Measurements from ENCODE around the gene TBC1D22A. TPM values are rescaled to one million over a fixed set of nuclear protein-coding genes. Genes with fewer than 3 reads are reported as not detected.

The TBC1D22A gene
- total and polyA plus RNA-seq, 2 experiments from 2014 or later, result 9.6 to 13.3 TPM

DNA sequence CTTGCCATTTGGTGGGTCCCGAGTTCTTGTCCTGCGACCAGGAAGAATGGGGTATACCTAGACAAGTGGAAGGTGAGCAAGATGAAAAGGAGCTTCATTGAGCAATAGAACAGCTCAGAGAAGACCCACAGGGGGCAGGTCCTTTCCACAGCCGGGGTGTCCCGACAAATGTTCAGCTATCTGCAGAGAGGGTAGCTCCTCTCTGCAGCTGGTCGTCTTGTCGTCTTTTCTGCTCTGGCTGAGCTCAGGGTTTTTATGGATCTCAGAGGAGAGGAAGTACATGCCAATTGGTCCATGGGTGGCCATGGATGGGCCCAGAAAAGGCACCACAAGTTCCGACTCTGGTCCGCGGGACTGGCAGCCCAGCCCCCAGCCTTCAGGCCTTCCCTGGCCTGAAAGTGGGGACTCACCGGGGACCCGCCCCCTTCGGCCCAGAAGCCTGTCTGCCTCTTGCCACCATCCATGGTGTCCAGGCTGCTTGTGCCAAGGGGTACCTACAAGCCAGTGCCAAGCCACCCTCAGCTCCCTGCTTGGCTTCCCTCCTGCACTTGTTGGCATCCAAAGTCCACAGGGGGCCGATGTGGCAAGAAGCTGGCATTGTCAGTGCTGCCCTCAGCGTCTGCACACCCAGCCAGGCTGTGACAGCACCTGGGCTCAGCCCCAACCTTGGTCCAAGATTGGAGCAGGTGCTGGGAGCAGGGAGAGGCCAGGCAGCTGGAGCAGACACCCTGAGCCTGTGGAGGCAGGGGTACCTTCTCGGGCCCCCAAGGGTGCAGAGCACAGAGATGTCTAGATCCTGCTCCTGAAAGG lies 438.9 kb downstream of the TBC1D22A start:
- ATAC-seq (no peak), DNase-seq (ENCODE audit: low spot score) (no peak)
- peaks cover 6% of the 10 kb centered on the region for H3K27me3 Mint-ChIP-seq (ENCODE audit: insufficient read depth, low read depth, poor library complexity)
- Histone ChIP-seq H3K4me2 (no peak overlapping the region), H3K9me2 (ENCODE audit: insufficient read depth) (no peaks in the 10 kb centered on the region), H3K27me3 (ENCODE audit: insufficient read depth) (no peaks in the 10 kb centered on the region), H3K27ac (ENCODE audit: low read depth) (no peak overlapping the region), H2AFZ (no peak overlapping the region), H3K4me3 (no peak overlapping the region), H3K4me1 (ENCODE audit: insufficient read depth) (no peaks in the 10 kb centered on the region), H3F3A (replicated peaks; ENCODE audit: low read depth) (no peaks in the 10 kb centered on the region), H3K79me2 (replicated peaks; ENCODE audit: insufficient read depth) (no peaks in the 10 kb centered on the region), H3K36me3 (ENCODE audit: insufficient read depth) (no peaks in the 10 kb centered on the region), H4K20me1 (replicated peaks; ENCODE audit: insufficient read depth) (no peaks in the 10 kb centered on the region)
- TF ChIP-seq POLR2AphosphoS5 (IDR thresholded peaks at IDR 0.05; ENCODE audit: low read depth) (no peak), JUNB (IDR thresholded peaks at IDR 0.05; ENCODE audit: unreplicated experiment) (no peak), REST (IDR thresholded peaks at IDR 0.05; ENCODE audit: unreplicated experiment) (no peak), EZH2phosphoT487 (IDR thresholded peaks at IDR 0.05; ENCODE audit: unreplicated experiment) (no peak), EZH2 (IDR thresholded peaks at IDR 0.05; ENCODE audit: low read depth, unreplicated experiment) (no peak), ZNF331 (CRISPR knock-in tag; IDR thresholded peaks at IDR 0.05; ENCODE audit: low read depth) (no peak), NANOG (IDR thresholded peaks at IDR 0.05; ENCODE audit: borderline replicate concordance) (no peak), ETS1 (IDR thresholded peaks at IDR 0.05) (no peak), CREB1 (CRISPR knock-in tag; IDR thresholded peaks at IDR 0.05; ENCODE audit: low read depth) (no peak), STAT1 (IDR thresholded peaks at IDR 0.05; ENCODE audit: unreplicated experiment) (no peak), ZNF114 (CRISPR knock-in tag; IDR thresholded peaks at IDR 0.05) (no peak)
- TF ChIP-seq, protein P1, sequence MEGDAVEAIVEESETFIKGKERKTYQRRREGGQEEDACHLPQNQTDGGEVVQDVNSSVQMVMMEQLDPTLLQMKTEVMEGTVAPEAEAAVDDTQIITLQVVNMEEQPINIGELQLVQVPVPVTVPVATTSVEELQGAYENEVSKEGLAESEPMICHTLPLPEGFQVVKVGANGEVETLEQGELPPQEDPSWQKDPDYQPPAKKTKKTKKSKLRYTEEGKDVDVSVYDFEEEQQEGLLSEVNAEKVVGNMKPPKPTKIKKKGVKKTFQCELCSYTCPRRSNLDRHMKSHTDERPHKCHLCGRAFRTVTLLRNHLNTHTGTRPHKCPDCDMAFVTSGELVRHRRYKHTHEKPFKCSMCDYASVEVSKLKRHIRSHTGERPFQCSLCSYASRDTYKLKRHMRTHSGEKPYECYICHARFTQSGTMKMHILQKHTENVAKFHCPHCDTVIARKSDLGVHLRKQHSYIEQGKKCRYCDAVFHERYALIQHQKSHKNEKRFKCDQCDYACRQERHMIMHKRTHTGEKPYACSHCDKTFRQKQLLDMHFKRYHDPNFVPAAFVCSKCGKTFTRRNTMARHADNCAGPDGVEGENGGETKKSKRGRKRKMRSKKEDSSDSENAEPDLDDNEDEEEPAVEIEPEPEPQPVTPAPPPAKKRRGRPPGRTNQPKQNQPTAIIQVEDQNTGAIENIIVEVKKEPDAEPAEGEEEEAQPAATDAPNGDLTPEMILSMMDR (conservative IDR thresholded peaks at IDR 0.05; ENCODE audit: low read depth in 2 of 2), result no peak
- TF ChIP-seq, protein P2, sequence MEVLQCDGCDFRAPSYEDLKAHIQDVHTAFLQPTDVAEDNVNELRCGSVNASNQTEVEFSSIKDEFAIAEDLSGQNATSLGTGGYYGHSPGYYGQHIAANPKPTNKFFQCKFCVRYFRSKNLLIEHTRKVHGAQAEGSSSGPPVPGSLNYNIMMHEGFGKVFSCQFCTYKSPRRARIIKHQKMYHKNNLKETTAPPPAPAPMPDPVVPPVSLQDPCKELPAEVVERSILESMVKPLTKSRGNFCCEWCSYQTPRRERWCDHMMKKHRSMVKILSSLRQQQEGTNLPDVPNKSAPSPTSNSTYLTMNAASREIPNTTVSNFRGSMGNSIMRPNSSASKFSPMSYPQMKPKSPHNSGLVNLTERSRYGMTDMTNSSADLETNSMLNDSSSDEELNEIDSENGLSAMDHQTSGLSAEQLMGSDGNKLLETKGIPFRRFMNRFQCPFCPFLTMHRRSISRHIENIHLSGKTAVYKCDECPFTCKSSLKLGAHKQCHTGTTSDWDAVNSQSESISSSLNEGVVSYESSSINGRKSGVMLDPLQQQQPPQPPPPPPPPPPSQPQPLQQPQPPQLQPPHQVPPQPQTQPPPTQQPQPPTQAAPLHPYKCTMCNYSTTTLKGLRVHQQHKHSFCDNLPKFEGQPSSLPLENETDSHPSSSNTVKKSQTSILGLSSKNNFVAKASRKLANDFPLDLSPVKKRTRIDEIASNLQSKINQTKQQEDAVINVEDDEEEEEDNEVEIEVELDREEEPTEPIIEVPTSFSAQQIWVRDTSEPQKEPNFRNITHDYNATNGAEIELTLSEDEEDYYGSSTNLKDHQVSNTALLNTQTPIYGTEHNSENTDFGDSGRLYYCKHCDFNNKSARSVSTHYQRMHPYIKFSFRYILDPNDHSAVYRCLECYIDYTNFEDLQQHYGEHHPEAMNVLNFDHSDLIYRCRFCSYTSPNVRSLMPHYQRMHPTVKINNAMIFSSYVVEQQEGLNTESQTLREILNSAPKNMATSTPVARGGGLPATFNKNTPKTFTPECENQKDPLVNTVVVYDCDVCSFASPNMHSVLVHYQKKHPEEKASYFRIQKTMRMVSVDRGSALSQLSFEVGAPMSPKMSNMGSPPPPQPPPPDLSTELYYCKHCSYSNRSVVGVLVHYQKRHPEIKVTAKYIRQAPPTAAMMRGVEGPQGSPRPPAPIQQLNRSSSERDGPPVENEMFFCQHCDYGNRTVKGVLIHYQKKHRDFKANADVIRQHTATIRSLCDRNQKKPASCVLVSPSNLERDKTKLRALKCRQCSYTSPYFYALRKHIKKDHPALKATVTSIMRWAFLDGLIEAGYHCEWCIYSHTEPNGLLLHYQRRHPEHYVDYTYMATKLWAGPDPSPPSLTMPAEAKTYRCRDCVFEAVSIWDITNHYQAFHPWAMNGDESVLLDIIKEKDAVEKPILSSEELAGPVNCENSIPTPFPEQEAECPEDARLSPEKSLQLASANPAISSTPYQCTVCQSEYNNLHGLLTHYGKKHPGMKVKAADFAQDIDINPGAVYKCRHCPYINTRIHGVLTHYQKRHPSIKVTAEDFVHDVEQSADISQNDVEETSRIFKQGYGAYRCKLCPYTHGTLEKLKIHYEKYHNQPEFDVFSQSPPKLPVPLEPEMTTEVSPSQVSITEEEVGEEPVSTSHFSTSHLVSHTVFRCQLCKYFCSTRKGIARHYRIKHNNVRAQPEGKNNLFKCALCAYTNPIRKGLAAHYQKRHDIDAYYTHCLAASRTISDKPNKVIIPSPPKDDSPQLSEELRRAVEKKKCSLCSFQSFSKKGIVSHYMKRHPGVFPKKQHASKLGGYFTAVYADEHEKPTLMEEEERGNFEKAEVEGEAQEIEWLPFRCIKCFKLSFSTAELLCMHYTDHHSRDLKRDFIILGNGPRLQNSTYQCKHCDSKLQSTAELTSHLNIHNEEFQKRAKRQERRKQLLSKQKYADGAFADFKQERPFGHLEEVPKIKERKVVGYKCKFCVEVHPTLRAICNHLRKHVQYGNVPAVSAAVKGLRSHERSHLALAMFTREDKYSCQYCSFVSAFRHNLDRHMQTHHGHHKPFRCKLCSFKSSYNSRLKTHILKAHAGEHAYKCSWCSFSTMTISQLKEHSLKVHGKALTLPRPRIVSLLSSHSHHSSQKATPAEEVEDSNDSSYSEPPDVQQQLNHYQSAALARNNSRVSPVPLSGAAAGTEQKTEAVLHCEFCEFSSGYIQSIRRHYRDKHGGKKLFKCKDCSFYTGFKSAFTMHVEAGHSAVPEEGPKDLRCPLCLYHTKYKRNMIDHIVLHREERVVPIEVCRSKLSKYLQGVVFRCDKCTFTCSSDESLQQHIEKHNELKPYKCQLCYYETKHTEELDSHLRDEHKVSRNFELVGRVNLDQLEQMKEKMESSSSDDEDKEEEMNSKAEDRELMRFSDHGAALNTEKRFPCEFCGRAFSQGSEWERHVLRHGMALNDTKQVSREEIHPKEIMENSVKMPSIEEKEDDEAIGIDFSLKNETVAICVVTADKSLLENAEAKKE (CRISPR knock-in tag; IDR thresholded peaks at IDR 0.05), result no peak
- H3K27ac Mint-ChIP-seq, result no peak overlapping the region
- H3K36me3 Mint-ChIP-seq (ENCODE audit: low read depth), result peaks cover 31% of the 10 kb centered on the region
- H3K9me3 Mint-ChIP-seq, result peaks cover 83% of the 10 kb centered on the region
- no peaks in the 10 kb centered on the region for H3K4me1 Mint-ChIP-seq
- no peak overlapping the region for H3K4me3 Mint-ChIP-seq
